ENCODE data around the gene C1QBP.

GRCh38 chr17:5439446-5439764, 450 bp upstream of the C1QBP start:
- TF ChIP-seq CTCF (IDR thresholded peaks at IDR 0.05): no peak
- no peak for TF ChIP-seq EP300 (IDR thresholded peaks at IDR 0.05)

Data from ovary (tissue), 3 donors.